Stimulated activated CD8-positive, alpha-beta memory T cell treated with anti-CD3 and anti-CD28 coated beads, Interleukin-7, amount 100 ng/mL, for 24 hours (primary cell): Measurements from ENCODE around the gene STRN3.
"Not testable (repeated sequence)": the region's sequence is repeated elsewhere in the genome, so short reads cannot be mapped to it uniquely, and the experiment has no call there.

Experiments
- DNase-seq: peaks from one replicate; pipeline ENCODE4 v3.0.0-alpha.2; 2020; ENCODE audit warnings: low read depth

The STRN3 gene

DNA sequence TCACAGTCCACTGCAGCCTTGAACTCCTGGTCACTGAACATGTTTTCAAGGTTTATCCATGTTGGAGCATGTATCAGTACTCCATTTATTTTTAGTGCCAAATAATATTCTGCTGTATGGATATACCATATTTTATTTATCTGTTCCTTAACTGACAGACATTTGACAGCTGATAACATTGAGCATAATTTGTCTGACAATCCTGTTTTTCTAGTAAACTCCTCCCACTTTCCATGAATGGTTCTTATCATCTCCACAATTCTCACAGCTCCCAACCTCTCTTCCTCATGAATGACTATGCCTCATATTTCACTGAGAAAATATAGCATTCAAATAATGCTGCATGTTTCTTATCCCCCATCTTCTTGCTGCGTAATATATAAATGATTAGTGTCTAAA, 118.5 kb downstream of the STRN3 start:
- no peak for DNase-seq

DNA sequence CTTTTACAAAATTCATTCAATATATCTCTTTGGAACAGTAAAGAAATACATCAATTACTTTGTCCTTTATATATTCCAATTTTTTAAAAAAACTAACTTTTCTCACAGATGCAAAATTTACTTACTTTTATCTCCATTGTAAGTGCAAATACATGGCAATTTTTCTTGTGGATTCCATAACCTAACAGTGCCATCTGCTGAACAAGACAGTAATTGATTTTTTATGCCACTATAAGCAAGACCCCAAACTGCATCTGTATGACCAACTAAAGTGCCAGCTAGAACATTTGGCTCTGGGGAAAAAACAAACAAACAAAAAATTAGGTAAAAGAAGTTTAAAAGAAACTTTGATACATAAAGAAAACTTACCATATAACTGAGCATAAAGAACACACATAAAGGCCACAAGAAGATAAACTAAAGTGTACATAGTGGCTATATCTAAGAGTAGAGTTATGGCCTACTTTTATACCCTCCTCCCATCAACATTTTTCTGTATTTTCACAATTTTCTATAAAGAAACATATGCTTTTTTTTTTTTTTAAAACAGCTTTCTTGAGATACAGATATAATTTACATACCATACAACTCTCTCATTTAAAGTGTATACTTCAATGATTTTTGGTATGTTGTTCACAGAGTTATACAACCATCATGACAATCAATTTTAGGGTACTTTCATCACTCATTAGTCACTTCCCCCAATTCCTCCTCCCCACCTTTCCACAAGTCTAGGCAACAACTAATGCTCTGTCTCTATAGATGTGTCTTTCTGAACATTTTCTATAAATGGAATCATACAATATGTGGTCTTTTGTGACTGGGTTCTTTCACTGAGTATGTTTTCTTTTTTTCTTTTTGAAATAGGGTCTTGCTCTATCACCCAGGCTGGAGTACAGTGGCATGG, 119.2 kb downstream of the STRN3 start:
- no peak for DNase-seq

DNA sequence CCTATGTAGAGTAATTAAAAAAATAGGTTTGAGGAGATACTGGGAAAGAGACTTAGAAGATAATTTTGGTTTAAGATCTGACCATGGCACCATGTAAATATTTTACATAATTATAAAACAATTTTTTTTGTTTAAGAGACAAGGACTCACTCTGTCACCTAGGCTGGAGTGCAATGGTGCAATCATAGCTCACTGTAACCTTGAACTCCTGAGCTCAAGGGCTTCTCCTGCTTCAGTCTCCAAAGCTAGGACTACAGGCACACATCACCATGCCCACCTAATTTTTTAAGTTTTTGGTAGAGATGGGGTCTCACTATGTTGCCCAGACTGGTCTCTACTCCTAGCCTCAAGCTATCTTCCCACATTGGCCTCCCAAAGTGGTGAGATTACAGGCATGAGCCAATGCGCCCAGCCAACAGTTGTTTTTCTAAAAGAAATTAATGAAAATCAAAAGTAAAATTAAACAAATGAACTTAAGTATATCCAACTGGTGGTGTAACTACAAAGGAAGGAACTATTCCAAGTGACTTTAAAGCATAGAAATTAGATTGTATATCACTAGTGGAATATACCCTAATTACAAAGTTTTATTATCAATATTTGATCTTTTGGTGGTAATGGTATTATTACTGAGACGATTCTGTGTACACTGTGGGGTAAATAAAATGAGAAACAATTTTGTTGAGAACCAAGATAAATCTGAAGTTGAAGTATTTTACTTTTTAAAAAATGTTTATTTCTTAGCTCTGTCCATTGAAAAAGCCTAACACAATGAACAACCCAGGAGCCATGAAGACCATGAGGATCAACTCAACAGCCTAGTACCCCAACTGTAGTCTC, 122.7 kb downstream of the STRN3 start:
- no peak for DNase-seq

DNA sequence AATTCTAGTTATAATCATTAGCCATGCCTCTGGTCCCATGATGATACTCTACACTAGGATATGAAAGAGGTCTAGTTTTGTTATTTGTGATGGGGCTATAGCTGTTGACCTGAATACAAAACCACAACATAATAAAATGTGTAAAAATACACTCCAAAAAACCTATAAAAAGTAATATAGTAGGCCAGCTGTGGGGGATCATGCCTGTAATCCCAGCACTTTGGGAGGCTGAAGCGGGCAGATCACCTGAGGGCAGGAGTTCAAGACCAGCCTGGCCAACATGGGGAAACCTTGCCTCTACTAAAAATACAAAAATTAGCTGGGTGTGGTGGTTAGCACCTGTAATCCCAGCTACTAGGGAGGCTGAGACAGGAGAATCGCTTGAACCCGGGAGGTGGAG, 129.1 kb downstream of the STRN3 start:
- not testable (repeated sequence) for DNase-seq

DNA sequence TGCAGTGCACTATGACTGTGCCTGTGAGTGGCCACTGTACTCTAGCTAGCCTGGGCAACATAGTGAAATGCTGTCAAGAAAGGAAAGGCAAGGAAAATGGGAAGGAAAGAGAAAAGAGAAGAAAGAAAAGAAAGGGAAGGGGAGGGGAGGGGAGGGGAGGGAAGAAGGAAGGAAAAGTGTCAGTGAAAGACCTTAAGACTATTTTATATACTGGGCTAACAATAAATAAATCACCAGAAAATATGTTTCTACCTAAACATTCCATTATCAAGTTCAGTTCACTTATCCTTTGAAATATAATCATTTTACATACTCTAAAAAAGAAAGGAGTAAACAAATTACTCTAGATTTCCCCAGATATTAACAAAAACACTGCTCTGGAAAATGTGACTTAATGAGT, 129.7 kb downstream of the STRN3 start:
- no peak for DNase-seq

DNA sequence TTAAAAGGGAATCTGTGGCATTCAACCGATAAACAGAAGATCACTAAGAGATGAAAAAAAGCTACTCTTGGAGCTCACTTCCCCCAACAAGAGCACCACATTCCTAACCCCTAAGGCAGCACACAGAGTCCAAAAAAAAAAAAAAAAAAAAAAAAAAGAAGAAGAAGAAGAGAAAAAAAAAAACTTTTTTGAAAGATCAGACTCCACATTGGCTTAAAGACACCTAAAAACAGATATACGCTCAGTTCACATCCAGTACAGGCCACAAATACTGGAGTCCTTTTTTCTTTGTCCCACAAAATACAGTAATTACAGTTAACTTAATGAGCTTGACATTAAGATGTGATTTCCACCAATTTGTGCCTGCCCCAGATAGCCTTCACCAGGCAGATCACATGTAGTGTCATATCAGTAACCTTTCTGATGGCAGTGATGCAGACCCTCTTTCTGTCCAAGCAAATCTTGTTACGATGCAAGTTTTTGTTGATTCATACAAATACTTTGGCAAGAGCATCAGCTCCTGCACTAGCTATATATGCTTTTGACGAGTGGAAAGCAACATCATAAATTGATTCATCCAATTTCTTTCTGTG, 131.2 kb downstream of the STRN3 start:
- no peak for DNase-seq

DNA sequence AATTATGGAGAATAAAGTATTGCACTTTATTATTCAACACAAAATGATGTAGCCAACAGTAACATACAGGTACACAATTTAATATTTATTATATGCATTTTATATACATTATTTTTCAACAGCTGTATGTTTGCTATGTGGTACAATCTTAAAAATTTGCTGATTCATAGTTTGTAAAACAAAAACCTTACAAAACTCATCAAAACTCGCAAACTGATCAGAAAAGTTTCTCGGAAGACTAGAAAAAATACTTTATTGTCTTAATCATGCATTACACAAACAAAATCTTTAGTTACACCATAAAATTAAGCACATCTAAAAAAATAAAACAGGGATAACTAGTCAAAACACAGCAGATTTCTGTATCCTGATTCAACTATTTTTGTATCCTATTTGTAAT, 132.4 kb downstream of the STRN3 start:
- no peak for DNase-seq

DNA sequence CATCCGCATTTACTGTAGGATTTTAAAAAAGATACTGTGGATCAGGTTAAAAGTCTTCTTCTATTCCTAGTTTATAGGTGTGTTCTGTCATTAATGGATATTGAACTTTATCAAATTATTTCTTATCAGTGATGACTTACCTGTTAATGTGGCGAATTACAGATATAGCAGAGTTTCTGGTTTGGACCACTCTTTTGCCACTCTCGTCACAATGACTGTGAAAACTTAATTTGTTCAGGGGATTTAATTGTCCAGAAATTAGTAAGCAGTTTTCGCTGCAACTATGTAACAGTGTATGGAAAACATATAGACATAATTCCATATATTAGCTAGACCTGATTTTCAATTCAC, 137.0 kb downstream of the STRN3 start:
- no peak for DNase-seq

DNA sequence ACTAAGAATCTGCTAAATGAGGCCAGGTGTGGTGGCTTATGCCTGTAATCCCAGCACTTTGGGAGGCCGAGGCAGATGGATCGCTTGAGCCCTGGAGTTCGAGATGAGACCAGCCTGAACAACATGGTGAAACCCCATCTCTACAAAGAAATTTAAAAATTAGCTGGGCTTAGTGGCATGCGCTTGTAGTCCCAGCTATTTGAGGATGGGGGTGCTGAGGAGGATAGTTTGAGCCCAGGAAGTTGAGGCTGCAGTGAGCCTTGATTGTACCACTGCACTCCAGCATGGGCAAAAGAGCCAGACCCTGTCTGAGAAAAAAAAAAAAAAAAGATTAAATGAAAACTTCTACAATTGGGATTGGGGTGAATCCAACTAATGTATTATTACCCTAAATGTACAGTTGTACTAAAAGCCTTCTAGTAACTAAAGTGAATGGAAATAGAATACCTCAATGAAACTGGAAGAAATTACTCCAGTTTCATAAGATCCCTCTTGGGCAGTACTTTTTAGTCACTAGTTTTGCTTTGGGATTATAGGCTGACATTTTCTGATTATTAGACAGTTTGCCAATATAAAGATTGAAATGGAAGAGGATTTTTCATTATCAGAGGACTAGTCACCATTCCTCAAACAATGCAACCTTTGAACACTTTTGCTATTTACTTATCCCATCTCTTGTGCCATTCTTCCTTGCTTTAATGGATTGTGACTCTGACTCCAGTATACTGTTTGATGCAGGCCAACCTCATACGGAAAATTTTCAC, 137.5 kb downstream of the STRN3 start:
- no peak for DNase-seq

DNA sequence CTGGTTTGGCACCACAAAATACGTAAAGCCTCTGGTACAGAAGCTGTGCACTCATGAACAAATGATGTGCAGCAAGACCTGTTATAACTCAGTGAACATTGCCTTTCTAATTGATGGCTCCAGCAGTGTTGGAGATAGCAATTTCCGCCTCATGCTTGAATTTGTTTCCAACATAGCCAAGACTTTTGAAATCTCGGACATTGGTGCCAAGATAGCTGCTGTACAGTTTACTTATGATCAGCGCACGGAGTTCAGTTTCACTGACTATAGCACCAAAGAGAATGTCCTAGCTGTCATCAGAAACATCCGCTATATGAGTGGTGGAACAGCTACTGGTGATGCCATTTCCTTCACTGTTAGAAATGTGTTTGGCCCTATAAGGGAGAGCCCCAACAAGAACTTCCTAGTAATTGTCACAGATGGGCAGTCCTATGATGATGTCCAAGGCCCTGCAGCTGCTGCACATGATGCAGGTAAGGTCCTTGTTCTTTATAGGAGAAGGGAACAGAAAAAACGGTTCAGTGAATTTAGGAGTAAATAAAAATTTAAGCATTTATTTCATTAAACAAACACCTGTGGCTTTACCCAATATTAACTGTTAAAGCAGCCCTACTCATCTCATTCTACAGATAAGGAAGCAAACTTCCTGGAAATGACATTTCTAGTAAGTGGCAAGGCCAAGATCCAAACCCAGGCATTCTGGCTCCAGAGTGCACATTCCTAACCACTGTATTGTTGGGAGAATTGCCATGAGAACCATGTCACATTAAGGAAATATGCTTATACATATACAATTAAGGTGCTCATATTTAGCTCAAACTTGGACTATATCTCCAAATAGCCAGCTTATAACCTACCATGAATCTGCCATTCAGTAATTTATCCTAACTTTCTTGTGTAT, 140.1 kb downstream of the STRN3 start:
- no peak for DNase-seq

DNA sequence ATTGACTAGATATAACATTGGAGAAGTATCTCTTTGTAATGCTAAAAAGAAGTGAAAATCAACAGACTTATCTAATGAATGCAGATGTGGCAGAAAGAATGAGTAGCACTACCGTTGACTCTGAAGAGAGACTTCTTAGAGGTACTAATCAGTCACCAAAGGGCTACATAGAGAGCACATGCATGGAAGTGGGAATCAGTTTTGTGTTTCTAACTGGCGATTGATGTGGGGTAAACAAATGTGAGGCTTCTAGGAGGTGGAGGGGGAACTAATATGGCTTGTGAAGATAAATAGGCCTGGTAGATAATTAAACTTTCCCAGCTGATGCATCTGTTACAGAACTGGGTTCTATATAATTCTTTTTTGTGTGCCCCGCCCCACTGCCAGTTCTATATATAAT, 141.3 kb downstream of the STRN3 start:
- DNase-seq: no peak

DNA sequence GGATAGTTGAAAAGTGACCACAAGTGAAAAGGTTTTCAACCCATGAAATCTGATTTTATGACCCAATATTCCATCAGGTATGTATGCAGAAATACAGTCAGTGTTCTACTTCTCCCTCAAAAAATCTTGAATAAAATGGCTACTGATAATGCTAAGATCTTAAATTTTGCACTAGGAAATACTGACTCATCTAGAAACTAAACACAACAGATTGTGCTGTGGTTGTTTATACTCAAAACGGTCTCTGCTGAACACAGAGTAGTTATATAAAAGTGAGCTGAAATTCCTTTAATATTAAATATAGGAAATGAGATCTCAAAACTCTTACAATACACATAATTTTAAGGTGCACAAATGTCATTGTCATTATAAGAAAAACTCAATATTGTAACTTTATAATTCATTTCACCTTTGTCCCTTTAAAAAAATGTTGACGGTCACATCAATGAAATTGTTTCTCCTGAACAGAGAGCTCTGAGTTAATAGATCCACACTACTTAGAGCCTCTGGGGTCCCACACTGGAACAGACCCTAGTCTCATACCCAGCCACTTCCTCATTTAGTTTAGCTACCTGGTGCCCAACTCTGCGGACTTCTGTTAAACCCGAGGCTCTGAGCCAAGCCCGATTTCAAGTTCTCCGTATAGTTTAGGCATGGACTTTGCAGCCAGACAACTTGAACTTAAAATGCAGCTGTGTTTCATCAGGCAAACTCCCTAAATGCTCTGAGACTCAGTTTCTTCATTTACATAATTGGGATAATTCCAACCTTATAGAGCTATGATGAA, 142.5 kb downstream of the STRN3 start:
- DNase-seq: no peak

DNA sequence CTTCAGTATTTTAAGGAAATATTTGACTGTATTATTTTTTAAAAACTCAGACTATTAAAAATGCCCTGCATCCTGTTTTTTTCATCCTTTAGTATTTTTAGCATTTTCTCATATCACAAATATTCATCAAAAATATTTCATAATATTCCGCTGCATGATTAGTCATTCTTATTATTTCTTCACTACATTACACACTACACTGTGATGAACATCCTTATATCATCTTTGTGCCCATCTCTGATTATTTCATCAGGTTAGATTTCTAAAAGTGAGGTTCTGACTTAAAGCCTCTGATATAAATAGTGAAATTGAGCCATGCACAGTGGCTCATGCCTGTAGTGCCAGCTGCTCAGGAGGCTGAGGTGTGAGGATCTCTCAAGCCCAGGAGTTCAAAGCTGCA, 143.7 kb downstream of the STRN3 start:
- DNase-seq: no peak

DNA sequence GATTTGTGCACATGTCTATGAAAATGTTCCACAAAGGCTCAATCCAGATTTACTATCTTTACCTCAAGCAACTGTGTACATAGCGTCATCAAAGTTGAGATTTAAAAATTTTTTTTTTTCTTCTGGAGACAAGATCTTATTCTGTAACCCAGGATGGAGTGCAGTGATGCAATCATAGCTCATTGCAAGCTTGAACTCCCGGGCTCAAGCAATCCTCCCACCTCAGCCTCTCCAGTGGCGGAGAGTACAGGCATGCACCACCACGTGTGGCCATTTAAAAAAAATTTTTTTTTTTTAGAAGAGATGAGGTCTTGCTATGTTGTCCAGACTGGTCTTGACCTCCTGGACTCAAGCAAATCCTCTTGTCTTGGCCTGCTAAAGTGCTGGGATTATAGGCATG, 149.5 kb downstream of the STRN3 start:
- DNase-seq: no peak

DNA sequence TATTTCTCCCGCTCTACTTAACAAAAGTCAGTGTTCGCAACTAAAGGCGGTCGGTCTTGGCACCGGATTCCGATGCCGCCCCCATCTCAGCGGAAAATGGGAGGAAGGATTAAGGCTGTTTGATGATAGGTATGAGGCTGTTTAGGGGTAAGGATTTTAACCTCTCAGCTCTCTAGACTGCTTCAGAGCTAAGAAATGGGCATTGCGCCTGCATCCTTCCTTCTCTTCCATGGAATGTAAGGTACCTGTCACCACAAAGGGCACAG, 150.5 kb downstream of the STRN3 start:
- DNase-seq: no peak

DNA sequence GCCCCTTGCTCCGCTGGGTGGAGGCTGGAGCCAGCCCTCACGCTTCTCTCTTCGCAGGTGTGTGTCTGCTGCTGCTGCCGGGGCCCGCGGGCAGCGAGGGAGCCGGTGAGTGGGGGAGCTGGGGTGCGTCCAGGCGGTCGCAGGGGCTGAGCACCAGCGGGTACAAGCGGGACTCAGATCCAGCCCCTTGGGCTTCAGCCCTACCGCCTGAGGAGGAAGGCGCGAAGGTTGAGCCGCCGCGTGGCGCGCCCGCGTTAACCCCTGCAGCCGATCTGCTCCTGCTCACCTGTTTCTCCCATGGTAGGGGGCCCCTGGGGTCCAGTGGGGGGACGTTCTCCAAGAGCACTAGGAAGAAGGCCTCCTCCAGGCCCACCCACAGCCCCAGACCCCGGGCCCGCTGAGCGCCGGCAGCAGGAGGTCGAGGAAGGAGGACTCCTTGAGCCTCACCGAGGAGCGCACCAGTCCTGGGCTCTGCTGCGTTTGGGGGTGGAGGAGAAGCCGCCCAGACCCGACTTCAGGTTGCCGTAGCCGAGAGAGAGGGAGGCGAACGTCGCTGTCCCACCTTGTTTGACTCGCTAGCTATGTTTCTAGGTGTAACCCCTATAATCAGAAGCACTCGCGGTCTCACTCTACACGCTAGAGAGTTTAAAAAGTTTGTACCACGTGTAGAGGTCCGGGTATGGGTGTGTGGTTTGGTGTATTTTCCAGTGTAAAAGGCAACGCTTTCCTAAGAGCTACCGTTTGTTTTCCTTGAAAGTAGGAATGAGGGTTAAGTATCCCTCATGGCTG, 151.0 kb downstream of the STRN3 start:
- no peak for DNase-seq

DNA sequence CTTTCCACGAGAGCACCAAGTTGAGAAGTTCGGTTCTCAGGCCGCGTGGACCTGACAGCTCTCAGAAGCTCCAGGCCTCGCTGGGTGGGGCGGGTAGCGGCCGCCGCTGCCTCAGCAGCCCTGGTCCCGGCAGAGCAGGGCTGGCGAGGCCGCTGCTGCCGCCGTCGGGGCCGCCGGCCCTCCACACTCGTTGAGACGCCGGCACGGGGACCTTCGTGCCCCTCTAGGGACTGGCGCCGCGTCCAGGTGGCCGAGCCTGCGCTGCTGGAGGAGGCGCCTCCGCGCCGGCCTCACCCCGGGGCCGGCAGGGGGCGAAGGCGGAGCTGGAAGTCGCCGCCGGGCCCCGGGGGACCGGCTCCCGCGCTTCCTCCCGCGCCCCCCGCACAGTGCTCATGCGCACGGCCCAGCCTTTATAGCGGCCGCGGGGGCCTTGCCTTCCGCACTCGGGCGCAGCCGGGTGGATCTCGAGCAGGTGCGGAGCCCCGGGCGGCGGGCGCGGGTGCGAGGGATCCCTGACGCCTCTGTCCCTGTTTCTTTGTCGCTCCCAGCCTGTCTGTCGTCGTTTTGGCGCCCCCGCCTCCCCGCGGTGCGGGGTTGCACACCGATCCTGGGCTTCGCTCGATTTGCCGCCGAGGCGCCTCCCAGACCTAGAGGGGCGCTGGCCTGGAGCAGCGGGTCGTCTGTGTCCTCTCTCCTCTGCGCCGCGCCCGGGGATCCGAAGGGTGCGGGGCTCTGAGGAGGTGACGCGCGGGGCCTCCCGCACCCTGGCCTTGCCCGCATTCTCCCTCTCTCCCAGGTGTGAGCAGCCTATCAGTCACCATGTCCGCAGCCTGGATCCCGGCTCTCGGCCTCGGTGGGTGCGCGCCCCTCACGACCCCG, 151.8 kb downstream of the STRN3 start, which contains the start of gene COCH:
Gene COCH, plus strand, starts transcription at position 440 of the 879 bp plus-strand sequence. Its CDS starts 380 bp downstream, at position 820.
- no peak for DNase-seq

DNA sequence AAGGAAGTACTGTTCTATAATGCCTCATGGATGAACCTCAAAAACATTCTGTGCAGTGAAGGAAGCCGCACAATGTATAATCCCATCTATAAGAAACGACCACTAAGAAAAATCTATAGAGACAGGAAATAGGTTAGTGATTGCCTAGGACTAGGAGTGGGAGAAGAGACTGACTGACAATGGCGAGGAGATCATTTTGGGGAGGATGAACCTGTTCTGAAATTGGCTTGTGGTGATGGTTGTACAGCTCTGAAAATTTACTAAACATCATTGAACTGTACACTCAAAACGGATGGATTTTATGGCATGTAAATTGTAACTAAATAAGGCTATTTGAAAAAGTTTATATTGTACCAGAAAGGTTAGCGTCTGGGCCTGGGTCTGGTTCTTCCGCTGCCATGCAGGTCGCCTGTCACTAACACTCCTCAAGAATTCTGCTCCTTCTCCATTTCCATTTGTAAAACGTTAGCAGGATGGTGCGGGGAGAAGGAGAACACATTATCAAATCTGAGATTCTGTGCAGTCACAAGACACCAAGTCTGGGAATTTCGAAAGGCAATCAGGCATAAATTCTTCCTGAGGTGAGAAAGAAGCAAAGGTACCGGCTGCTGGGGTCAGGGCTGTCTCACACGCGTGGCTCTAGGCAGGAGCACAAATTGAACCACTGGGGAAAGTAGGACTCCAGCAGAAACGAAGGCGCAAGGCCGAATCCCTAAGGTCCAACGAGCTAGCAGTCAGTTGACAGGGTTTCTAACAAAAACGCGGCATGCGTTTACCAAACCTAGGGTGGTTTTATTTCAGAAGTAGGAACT, 152.7 kb downstream of the STRN3 start:
- DNase-seq: no peak
